Ectodermal cell (in vitro differentiated cells): ENCODE data around the gene PELI2.

Source experiments
- H3K27ac ChIP-seq: 2 replicates; pipeline ENCODE4 v1.7.0; 2013; ENCODE audit warnings: mild to moderate bottlenecking, low read depth, low read length; ENCODE audit not compliant: insufficient read depth, poor library complexity, severe bottlenecking
- H3K27me3 ChIP-seq: 2 replicates; pipeline ENCODE4 v1.7.0; 2013; ENCODE audit warnings: mild to moderate bottlenecking, low read length; ENCODE audit not compliant: insufficient read depth, control insufficient read depth, poor library complexity, severe bottlenecking
- H3K36me3 ChIP-seq: one replicate; pipeline ENCODE4 v1.7.0; 2013; ENCODE audit warnings: low read length; ENCODE audit not compliant: control insufficient read depth, insufficient read depth
- H3K4me1 ChIP-seq: one replicate; pipeline ENCODE4 v1.7.0; 2013; ENCODE audit warnings: low read length; ENCODE audit not compliant: control insufficient read depth, insufficient read depth
- H3K4me3 ChIP-seq: 2 replicates; pipeline ENCODE4 v1.7.0; 2013; ENCODE audit warnings: low read depth, low read length, control low read depth; ENCODE audit not compliant: insufficient read depth
- H3K9me3 ChIP-seq: 2 replicates; pipeline ENCODE4 v1.7.0; 2013; ENCODE audit warnings: mild to moderate bottlenecking, low read length, moderate library complexity; ENCODE audit not compliant: control insufficient read depth
- WGBS, 2 experiments: methylation state at CpG; one replicate each; pipeline ENCODE4 v1.1.7; 2013; ENCODE audit warnings: missing lambda C conversion rate in 2 of 2; 5-methylcytosine and 5-hydroxymethylcytosine counted together

The PELI2 gene

DNA sequence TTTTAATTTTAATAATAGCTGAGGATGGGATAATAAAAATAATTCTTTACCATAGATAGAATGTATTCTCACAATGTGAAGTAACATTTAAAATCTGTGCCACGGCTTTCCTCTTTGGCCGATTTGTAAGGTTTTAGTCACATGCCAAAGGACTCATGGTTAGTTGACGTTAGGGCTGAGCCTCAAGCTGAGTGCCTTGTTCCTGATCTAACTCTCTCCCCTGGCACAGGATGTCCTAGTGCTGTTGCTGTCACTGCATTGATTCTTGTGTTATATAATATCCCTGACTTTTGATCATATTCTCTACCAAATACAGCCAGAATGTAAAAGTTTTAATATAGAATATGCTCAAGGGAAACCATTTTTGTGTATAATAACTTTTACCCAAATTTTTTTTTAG lies 144.3 kb downstream of the PELI2 start:
- 89 to 95% methylated on average over 3 of the region's 3 CpGs for WGBS, 2 experiments
- H3K9me3 ChIP-seq: no peaks in the 10 kb centered on the region
- H3K4me1 ChIP-seq: no peaks in the 10 kb centered on the region
- no peak overlapping the region for H3K4me3 ChIP-seq
- no peaks in the 10 kb centered on the region for H3K36me3 ChIP-seq
- H3K27ac ChIP-seq: no peak overlapping the region
- H3K27me3 ChIP-seq: no peaks in the 10 kb centered on the region

DNA sequence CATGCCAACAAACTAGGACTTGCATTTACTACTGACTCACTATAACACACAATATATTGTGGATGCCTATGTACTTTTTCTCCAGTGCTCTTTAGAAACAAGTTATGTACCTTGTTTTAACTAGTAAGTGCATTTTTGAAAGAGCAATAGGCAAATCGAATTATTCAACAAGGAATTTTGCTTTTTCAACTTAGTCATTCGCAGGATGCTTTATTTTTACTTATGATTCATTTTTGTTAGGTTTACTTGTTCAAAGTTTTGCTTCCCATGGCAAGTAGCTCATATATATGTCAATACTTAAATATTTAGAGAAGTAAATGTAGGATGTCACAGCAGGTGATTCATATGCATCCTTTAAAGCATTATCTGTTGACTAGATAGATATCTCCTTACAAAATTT lies 149.8 kb downstream of the PELI2 start:
- Histone ChIP-seq H3K4me3 (no peak overlapping the region), H3K36me3 (no peaks in the 10 kb centered on the region), H3K27me3 (no peaks in the 10 kb centered on the region), H3K27ac (no peak overlapping the region), H3K9me3 (no peaks in the 10 kb centered on the region), H3K4me1 (no peaks in the 10 kb centered on the region)
- WGBS, 2 experiments: 86 to 92% methylated on average over 2 of the region's 2 CpGs

DNA sequence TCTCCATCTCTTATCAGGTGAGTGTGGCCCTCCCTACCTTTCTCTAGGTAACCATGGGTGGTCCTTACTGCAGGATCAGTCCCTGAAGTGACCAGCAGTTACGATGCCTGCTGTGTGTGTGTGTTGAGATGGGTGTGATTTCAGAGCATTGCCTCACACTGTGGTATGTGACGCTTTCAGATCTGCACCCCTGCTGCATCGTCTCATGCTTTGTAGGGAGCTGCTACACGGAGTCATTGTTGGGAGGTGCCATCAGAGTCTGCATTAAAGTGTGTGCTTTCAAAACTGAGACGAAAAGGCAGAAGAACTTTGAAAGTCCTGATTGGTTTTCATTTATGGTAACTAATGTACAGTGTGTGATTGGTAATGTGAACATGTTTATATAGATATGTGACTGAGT lies 150.5 kb downstream of the PELI2 start:
- H3K27ac ChIP-seq: no peak overlapping the region
- no peaks in the 10 kb centered on the region for H3K27me3 ChIP-seq
- WGBS, 2 experiments: 87 to 90% methylated on average over 5 of the region's 5 CpGs
- H3K4me1 ChIP-seq: no peaks in the 10 kb centered on the region
- no peak overlapping the region for H3K4me3 ChIP-seq
- no peaks in the 10 kb centered on the region for H3K9me3 ChIP-seq
- no peaks in the 10 kb centered on the region for H3K36me3 ChIP-seq

DNA sequence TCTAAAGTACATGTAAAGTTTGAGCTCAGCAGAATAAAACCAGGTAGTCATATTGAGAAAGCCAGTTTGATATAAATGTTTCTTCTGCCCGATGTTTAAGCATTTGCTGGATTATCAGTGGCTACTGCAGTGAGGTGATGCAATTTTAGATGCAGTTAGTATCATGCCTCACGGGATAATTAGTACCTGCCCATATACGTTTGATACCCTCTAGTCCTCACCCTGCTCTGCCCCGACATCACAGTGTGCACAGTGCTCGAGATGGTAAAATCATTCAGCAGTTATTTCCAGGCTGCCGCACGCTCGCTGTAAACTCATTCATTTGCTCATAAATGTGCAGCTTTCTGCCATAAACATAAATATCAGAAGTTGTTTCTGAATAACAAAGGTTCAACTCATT lies 152.7 kb downstream of the PELI2 start:
- Histone ChIP-seq H3K36me3 (no peaks in the 10 kb centered on the region), H3K4me3 (no peak overlapping the region), H3K27ac (no peak overlapping the region), H3K9me3 (no peaks in the 10 kb centered on the region), H3K4me1 (no peaks in the 10 kb centered on the region), H3K27me3 (no peaks in the 10 kb centered on the region)
- WGBS, 2 experiments: 90 to 91% methylated on average over 8 of the region's 8 CpGs

DNA sequence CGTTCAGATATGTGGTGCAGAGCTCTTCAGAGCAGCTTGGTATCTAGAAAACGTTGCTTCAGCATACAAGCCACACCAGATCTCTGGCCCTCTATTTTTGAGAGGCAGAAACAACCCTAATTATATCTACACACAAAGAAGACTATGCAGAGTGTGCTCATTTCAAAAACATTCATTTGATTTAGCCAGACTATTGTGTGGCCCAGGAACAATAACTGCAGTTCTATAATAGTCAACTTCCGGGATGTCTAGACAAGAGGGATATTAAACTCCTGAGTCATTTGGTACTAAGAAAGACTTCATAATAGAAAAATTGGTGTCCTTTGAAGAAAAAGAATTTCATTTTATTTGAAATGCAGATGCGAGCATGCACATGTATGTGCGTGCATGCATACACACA lies 153.8 kb downstream of the PELI2 start:
- Histone ChIP-seq H3K4me3 (no peak overlapping the region), H3K27me3 (no peaks in the 10 kb centered on the region), H3K9me3 (no peaks in the 10 kb centered on the region), H3K36me3 (no peaks in the 10 kb centered on the region), H3K4me1 (no peaks in the 10 kb centered on the region), H3K27ac (no peak overlapping the region)
- 92 to 95% methylated on average over 5 of the region's 5 CpGs for WGBS, 2 experiments

DNA sequence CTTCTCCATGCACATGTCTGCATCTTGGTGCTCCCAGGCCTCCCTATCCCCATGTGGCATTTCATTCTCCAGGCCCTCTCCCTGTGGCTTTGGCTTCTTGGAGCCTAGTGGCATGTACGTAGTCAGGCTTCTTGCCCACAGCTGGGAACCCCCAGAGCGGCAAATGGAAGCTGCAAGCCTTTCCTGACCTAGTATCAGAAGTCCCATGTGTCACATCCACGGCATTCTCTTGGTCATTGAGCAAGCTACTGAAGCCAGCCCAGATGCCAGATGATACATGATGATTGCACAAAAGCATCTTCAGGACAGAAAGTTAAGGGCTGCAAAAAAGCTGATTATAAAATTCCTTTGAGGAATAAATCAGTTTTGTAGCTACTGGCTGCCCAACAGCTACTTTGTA lies 154.9 kb downstream of the PELI2 start:
- H3K36me3 ChIP-seq: no peaks in the 10 kb centered on the region
- H3K27ac ChIP-seq: no peak overlapping the region
- no peaks in the 10 kb centered on the region for H3K9me3 ChIP-seq
- no peaks in the 10 kb centered on the region for H3K27me3 ChIP-seq
- no peak overlapping the region for H3K4me3 ChIP-seq
- 90 to 96% methylated on average over 3 of the region's 3 CpGs for WGBS, 2 experiments
- no peaks in the 10 kb centered on the region for H3K4me1 ChIP-seq

DNA sequence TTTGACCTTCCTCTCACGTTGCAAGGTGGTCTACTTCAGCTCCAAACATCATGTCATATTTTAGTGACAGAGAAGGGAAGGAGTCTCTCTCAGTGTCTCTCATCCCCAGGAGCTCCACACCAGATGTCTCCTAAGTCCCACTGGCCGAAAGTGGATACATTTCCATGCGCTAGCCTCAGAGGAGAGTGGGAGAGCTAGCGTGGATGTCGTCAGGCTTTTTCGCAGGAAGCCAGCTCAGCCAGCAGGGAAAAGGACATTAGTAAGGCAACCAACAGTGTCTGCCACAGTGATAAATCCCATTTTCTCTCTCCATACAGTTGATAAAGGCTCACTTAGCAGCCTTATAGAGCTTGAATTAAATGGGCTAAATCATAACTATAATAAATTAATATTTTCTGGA lies 155.7 kb downstream of the PELI2 start:
- Histone ChIP-seq H3K36me3 (no peaks in the 10 kb centered on the region), H3K27me3 (no peaks in the 10 kb centered on the region), H3K4me1 (no peaks in the 10 kb centered on the region), H3K4me3 (no peak overlapping the region), H3K9me3 (no peaks in the 10 kb centered on the region), H3K27ac (no peak overlapping the region)
- 89 to 98% methylated on average over 6 of the region's 6 CpGs for WGBS, 2 experiments

DNA sequence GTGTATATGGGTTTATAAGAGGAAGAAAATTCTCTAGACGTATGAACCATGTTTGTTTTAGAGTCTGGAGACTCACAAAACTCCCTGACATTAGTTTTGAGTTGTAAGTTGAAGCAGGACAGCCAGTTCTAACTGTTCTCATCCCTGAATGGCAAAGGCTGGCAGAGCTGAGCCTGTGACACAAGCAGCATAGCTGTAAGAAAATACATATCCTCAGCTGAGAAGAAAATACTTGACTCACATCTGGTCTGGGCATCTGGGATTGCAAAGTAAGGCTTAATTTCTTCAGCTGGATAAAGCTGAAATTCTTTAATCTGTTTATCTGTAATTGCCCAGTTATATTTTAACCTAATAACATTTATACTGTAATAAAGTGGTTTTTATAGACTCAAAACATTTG lies 156.3 kb downstream of the PELI2 start:
- Histone ChIP-seq H3K4me1 (no peaks in the 10 kb centered on the region), H3K27me3 (no peaks in the 10 kb centered on the region), H3K36me3 (no peaks in the 10 kb centered on the region), H3K27ac (no peak overlapping the region), H3K9me3 (no peaks in the 10 kb centered on the region), H3K4me3 (no peak overlapping the region)
- 93 to 100% methylated on average over 1 of the region's 1 CpG for WGBS, 2 experiments

DNA sequence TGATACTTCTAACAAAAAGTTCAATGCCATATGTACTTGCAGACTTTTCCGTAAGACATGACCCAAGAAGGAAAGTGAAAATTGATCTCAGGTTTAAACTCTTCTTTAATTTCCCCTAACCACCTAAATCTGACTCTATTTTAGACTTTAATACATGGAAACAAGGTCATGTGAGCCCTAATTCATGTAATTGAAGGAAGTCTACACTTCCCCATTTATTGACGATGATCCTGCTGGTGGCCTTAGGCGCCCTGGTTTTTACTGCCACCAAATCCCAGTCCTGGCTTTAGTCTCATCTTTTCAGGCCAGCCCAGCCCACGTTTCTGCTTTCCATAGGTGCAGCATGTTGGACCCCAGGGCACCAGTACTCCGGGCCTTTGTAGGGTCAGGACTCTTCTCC lies 157.9 kb downstream of the PELI2 start:
- Histone ChIP-seq H3K27me3 (no peaks in the 10 kb centered on the region), H3K27ac (no peak overlapping the region), H3K4me1 (no peaks in the 10 kb centered on the region), H3K4me3 (no peak overlapping the region), H3K36me3 (no peaks in the 10 kb centered on the region), H3K9me3 (no peaks in the 10 kb centered on the region)
- 92 to 95% methylated on average over 4 to 5 of the region's 5 CpGs for WGBS, 2 experiments

DNA sequence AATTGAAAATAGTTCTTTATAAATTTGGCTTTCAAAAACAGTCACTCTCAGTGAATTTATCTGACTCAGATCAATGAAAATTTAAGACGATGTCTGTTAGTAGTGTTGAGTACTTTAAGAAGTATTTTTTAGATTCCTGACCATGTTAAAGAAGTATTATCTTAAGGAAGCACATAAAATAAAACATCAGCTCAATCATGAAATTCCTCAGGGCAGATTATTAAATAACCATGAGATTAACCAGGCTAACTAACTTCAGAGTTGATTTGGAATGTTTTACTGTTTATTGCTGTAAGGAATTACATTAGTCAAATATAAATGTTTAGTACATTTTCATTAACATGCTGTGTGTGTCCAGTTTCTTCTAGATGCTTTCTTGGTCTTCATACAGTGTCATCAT lies 160.2 kb downstream of the PELI2 start:
- Histone ChIP-seq H3K27me3 (no peaks in the 10 kb centered on the region), H3K4me3 (no peak overlapping the region), H3K36me3 (no peaks in the 10 kb centered on the region), H3K9me3 (no peaks in the 10 kb centered on the region), H3K4me1 (no peaks in the 10 kb centered on the region), H3K27ac (no peak overlapping the region)
- 100% methylated on average over 1 of the region's 1 CpG; no CpG with 5 or more reads in 1 of the 2 experiments for WGBS, 2 experiments

DNA sequence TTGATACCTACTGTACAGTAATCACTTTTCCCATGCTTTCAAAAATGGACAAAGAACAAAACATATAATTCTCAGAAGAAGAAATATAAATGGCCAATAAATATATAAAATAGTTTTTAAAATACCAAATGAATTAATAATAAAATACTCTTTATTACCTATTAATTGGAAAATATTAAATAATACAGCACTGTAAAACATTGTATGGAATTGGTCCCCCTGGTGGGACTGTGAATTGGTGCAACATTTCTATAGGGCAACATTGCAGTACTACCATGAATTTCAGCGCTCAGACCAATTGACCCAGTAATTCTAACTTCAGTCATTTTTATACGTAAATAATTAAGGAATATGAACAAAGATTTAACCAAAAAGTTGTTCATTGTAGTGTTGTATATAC lies 162.6 kb downstream of the PELI2 start:
- H3K4me3 ChIP-seq: no peak overlapping the region
- WGBS, 2 experiments: 100% methylated on average over 1 of the region's 2 CpGs; no CpG with 5 or more reads in 1 of the 2 experiments
- no peaks in the 10 kb centered on the region for H3K4me1 ChIP-seq
- no peaks in the 10 kb centered on the region for H3K27me3 ChIP-seq
- no peaks in the 10 kb centered on the region for H3K36me3 ChIP-seq
- H3K9me3 ChIP-seq: no peaks in the 10 kb centered on the region
- H3K27ac ChIP-seq: no peak overlapping the region
